Measurements from ENCODE around the gene TLCD1. TPM values are rescaled to one million over a fixed set of nuclear protein-coding genes. Genes with fewer than 3 reads are reported as not detected.

Gene TLCD1
- total and polyA plus RNA-seq, 10 of the 15 experiments (the other 5 are each of a cell fraction or from before 2014, with no cell fraction given): 2.9 to 19.8 (median 7.7) TPM

DNA sequence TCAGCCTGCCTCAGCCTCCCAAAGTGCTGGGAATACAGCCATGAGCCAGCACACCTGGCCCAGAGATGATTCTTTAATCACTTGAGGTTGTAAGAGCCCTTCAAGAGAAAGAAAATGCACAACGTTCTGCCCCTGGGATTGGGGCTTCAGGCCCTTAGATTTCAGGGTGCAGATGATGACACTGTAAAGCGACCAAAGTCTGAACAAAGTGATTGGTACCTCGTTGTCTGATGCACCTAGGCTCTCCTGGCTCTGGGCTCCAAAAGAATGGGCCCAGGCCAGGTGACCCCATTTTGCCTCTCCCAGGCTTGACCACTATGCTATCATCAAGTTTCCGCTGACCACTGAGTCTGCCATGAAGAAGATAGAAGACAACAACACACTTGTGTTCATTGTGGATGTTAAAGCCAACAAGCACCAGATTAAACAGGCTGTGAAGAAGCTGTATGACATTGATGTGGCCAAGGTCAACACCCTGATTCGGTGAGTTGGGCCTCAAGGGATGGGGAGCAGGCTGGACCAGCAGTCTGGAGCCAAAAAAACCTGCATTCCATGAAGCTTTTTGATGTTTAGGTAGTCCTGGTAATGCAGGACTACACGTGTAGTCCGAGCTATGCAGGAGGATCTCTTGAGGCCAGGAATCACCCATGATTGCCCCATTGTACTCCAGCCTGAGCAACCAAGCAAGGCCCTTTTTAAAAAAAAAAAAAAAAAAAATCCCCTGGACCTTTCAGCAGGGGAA lies 3.4 kb downstream of the TLCD1 start:
- ChIA-PET CTCF (interaction anchor here (0.6 to 12.6 kb wide), 6 partner anchors 26 to 454 kb away, joined by 3 to 394 read pairs (median 6); no protein-coding TSS in a partner anchor), POLR2A (interaction anchor here (0.6 to 17.2 kb wide), 5 partner anchors 11 to 229 kb away, joined by 3 to 485 read pairs (median 4); partner anchors contain the start of genes PHF12, PROCA1, SDF2 and SUPT6H), RAD21 (ENCODE audit: unreplicated experiment) (interaction anchor here (1.0 to 1.7 kb wide), 4 partner anchors 11 to 231 kb away, joined by 3 to 7 read pairs (median 5); partner anchors contain the start of gene PROCA1), SMC1A (ENCODE audit: uncharacterized antibody, unreplicated experiment) (interaction anchor here (0.6 to 2.1 kb wide), 4 partner anchors 11 to 148 kb away, joined by 3 to 9 read pairs (median 3); partner anchors contain the start of gene PROCA1)
- peak overlapping the region; percentile 48; the same call in 1 of the 2 replicates for H3K9ac ChIP-seq (ENCODE audit: control insufficient read depth, insufficient read depth, low read length)
- WGBS (ENCODE audit: insufficient coverage, insufficient replicate concordance, low lambda C conversion rate, missing lambda C conversion rate): 27% methylated on average over 7 of the region's 7 CpGs
- ATAC-seq (no peak), FAIRE-seq (no peak), DNase-seq (ENCODE audit: low read depth, low spot score) (no peak)
- no peaks in the 10 kb centered on the region for H3K27me3 ChIP-seq (replicated peaks in 1 of 2; ENCODE audit: control insufficient read depth in 2 of 2, insufficient read depth in 2 of 2, low read length in 1 of 2)
- H3K9me3 ChIP-seq (replicated peaks; ENCODE audit: control insufficient read depth, insufficient read depth, low read length): no peaks in the 10 kb centered on the region
- H3K4me3 ChIP-seq: peak overlapping the region; percentile 95
- in situ Hi-C loops (cut with MboI): no loop called here
- H3K79me2 ChIP-seq (ENCODE audit: control insufficient read depth, insufficient read depth, low read length): peaks cover 47% of the 10 kb centered on the region
- peak overlapping the region; percentile 56 for H3K27ac ChIP-seq (ENCODE audit: control insufficient read depth, insufficient read depth)
- peaks cover 22% of the 10 kb centered on the region for H3K4me1 ChIP-seq (ENCODE audit: control insufficient read depth, insufficient read depth, low read length)
- TSS peak; percentile 12 for BruUV-seq (replicated peaks)
- H3K36me3 ChIP-seq (ENCODE audit: control insufficient read depth in 2 of 2, insufficient read depth in 2 of 2, low read length in 1 of 2): peaks cover 12 to 20% of the 10 kb centered on the region in 2 experiments; a peak in 3 of 4 replicates
- intact Hi-C loops (cut with micrococcal nuclease; ENCODE audit: unreplicated experiment): loop anchor here (10.0 kb wide), 1 partner anchor 392 kb away; no protein-coding TSS in a partner anchor
- H4K20me1 ChIP-seq (ENCODE audit: control insufficient read depth, insufficient read depth): no peaks in the 10 kb centered on the region
- H2AFZ ChIP-seq (ENCODE audit: control insufficient read depth, low read depth, low read length): no peak overlapping the region
- H3K4me2 ChIP-seq (ENCODE audit: control insufficient read depth, insufficient read depth): peak overlapping the region; percentile 88
- no peak for TF ChIP-seq MEF2A (IDR thresholded peaks at IDR 0.05; ENCODE audit: insufficient read depth, low read depth, low read length)
- TF ChIP-seq STAT1 (conservative IDR thresholded peaks at IDR 0.05): no peak
- TF ChIP-seq, protein P1, sequence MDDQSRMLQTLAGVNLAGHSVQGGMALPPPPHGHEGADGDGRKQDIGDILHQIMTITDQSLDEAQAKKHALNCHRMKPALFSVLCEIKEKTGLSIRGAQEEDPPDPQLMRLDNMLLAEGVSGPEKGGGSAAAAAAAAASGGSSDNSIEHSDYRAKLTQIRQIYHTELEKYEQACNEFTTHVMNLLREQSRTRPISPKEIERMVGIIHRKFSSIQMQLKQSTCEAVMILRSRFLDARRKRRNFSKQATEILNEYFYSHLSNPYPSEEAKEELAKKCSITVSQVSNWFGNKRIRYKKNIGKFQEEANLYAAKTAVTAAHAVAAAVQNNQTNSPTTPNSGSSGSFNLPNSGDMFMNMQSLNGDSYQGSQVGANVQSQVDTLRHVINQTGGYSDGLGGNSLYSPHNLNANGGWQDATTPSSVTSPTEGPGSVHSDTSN (IDR thresholded peaks at IDR 0.05; ENCODE audit: insufficient replicate concordance, low read depth, low read length): no peak
- TF ChIP-seq POLR2AphosphoS5 (IDR thresholded peaks at IDR 0.05; ENCODE audit: low read length): peak; percentile 72
- TF ChIP-seq POLR2A (IDR thresholded peaks at IDR 0.05; ENCODE audit: low read depth, low read length): peak; percentile 24; the same call in 1 of the 2 replicates
- TF ChIP-seq POLR2AphosphoS2 (IDR thresholded peaks at IDR 0.05; ENCODE audit: low read depth, low read length): peak; percentile 52; the same call in 1 of the 2 replicates
- TF ChIP-seq, protein P2, sequence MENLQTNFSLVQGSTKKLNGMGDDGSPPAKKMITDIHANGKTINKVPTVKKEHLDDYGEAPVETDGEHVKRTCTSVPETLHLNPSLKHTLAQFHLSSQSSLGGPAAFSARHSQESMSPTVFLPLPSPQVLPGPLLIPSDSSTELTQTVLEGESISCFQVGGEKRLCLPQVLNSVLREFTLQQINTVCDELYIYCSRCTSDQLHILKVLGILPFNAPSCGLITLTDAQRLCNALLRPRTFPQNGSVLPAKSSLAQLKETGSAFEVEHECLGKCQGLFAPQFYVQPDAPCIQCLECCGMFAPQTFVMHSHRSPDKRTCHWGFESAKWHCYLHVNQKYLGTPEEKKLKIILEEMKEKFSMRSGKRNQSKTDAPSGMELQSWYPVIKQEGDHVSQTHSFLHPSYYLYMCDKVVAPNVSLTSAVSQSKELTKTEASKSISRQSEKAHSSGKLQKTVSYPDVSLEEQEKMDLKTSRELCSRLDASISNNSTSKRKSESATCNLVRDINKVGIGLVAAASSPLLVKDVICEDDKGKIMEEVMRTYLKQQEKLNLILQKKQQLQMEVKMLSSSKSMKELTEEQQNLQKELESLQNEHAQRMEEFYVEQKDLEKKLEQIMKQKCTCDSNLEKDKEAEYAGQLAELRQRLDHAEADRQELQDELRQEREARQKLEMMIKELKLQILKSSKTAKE (IDR thresholded peaks at IDR 0.05; ENCODE audit: low read depth, poor library complexity, severe bottlenecking): no peak
- TF ChIP-seq ESRRA (IDR thresholded peaks at IDR 0.05; ENCODE audit: low read length): no peak
- TF ChIP-seq PAX8 (IDR thresholded peaks at IDR 0.05): no peak
- no peak for TF ChIP-seq BCL11A (IDR thresholded peaks at IDR 0.05; ENCODE audit: low read depth, low read length)
- TF ChIP-seq, protein P3, sequence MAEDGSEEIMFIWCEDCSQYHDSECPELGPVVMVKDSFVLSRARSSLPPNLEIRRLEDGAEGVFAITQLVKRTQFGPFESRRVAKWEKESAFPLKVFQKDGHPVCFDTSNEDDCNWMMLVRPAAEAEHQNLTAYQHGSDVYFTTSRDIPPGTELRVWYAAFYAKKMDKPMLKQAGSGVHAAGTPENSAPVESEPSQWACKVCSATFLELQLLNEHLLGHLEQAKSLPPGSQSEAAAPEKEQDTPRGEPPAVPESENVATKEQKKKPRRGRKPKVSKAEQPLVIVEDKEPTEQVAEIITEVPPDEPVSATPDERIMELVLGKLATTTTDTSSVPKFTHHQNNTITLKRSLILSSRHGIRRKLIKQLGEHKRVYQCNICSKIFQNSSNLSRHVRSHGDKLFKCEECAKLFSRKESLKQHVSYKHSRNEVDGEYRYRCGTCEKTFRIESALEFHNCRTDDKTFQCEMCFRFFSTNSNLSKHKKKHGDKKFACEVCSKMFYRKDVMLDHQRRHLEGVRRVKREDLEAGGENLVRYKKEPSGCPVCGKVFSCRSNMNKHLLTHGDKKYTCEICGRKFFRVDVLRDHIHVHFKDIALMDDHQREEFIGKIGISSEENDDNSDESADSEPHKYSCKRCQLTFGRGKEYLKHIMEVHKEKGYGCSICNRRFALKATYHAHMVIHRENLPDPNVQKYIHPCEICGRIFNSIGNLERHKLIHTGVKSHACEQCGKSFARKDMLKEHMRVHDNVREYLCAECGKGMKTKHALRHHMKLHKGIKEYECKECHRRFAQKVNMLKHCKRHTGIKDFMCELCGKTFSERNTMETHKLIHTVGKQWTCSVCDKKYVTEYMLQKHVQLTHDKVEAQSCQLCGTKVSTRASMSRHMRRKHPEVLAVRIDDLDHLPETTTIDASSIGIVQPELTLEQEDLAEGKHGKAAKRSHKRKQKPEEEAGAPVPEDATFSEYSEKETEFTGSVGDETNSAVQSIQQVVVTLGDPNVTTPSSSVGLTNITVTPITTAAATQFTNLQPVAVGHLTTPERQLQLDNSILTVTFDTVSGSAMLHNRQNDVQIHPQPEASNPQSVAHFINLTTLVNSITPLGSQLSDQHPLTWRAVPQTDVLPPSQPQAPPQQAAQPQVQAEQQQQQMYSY (CRISPR knock-in tag; IDR thresholded peaks at IDR 0.05): no peak
- TF ChIP-seq, protein P4, sequence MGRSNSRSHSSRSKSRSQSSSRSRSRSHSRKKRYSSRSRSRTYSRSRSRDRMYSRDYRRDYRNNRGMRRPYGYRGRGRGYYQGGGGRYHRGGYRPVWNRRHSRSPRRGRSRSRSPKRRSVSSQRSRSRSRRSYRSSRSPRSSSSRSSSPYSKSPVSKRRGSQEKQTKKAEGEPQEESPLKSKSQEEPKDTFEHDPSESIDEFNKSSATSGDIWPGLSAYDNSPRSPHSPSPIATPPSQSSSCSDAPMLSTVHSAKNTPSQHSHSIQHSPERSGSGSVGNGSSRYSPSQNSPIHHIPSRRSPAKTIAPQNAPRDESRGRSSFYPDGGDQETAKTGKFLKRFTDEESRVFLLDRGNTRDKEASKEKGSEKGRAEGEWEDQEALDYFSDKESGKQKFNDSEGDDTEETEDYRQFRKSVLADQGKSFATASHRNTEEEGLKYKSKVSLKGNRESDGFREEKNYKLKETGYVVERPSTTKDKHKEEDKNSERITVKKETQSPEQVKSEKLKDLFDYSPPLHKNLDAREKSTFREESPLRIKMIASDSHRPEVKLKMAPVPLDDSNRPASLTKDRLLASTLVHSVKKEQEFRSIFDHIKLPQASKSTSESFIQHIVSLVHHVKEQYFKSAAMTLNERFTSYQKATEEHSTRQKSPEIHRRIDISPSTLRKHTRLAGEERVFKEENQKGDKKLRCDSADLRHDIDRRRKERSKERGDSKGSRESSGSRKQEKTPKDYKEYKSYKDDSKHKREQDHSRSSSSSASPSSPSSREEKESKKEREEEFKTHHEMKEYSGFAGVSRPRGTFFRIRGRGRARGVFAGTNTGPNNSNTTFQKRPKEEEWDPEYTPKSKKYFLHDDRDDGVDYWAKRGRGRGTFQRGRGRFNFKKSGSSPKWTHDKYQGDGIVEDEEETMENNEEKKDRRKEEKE (IDR thresholded peaks at IDR 0.05): no peak

Measured in GM12878 (cell line).